IPS DF 4.7 (cell line): ENCODE measurements around the gene LGALS3BP.

Experiments
- DNase-seq: peaks from one replicate; pipeline ENCODE4 v3.0.0-alpha.2; 2013; ENCODE audit warnings: low spot score; ENCODE audit errors: extremely low read depth

Gene LGALS3BP

DNA sequence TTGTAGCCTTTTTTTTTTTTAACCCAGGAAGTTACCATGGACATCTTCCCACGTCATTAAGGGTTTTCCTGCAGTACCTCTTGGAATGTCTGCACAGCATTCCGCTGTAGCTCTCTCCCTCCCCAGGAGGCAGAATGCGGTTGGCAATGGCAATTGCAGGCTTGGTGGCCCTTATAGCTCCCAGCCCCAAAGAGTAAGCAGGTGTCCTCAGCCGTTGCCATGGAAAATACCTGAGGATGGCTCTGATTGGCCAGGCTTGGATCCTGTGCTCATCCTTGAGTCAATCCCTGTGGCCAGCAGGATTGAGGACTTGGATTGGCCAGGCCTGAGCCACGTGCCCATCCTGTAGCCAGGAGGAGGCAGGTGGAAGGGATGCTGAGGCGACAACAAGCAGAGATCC is 39.0 kb downstream of the LGALS3BP start:
- DNase-seq = no peak

DNA sequence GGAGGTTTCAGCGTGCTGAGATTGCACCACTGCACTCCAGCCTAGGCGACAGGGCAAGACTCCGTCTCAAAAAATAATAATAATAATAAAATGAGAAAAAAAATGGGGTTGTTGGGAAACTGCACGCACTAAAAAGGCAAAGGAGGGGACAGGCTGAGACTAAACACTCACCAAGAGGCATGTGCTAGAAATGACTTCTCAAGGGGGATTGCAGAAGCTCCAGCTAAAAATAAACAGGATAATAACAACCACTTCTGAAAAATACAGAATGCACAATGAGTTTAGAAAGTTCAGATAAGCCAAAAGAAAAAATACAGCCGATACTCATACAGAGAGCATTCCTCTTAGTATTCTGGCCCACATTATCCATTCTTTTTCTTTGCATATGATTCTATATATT is 39.5 kb downstream of the LGALS3BP start:
- DNase-seq = no peak

DNA sequence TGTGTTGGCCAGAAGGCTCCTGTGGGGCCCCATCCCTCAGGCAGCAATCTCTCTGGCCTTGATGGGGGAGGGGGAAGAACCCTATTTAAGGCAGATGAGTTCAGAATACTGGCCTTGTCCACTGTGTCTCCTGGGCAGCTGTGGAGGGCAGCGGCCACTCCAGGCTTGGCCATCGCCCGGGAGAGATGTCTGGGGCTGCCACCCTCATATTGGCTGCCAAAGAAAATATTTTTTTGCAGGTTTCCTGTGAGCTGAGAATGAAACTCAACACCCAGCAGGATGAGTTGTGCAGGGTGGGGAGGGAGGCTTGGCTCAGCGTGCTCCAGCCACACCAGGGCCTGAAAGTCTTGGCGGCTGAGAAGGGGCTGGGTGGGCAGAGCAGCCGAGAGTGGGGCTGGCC is 40.1 kb downstream of the LGALS3BP start:
- no peak for DNase-seq

DNA sequence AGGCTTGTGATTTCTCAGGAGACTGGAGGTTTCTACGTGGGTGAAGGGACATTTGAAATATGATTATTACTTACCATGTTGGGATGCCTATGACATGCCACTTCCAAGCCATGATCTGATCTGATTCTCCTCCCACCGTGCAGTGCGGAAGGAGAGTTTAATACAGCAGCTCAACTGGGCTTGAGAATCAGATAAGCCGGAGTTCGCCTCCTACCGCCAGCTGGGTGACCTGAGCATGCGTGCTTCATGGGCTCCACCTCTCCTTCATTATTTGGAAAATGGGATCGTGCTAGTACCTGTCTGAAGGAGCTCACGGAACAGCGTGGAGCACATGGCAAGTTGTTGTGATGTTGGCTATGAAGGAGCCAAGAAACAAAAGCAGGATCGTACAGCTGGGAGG is 42.2 kb downstream of the LGALS3BP start:
- DNase-seq = no peak

DNA sequence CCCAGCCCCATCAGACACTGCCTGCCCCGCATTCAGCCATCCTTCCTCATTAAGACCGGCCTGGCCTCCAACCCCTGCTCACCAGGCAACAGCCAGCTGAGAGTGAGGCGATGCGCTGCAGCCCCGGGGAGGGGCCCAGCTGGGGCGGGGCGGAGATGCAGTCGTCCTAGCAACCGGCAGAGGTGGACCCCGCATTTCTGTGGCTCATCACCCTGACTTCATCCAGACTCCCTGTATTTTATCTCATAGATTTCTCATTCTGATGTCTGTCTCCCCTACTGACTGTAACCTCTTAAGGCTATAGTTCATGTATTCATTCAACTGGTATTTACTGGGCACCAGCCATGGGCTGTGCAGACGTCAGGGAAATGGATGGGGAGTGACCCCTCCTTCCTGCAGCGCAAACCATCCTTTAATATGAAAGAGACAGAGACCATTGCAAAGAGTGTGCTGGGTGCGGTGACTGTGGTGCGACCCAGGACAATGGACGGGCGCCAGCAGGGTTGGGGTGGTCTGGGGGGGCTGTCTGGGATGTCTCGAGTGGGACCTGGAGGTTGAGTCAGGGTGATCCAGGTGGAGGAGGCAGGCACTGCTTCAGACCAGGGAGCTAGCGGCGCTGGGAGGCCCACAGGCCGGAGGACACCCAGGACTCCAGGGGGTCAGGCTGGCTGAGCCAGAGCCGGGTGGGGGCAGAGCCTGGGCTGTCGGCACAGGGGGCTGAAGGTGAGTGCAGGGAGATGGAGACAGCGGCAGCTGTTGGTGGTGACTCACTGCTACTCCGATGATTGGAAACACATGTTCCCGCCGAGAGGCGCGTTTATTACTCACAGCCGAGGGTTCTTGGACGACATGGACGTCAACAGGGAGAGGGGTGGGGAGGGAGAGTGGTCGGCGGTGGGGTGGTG is 44.1 kb downstream of the LGALS3BP start:
- DNase-seq = no peak

DNA sequence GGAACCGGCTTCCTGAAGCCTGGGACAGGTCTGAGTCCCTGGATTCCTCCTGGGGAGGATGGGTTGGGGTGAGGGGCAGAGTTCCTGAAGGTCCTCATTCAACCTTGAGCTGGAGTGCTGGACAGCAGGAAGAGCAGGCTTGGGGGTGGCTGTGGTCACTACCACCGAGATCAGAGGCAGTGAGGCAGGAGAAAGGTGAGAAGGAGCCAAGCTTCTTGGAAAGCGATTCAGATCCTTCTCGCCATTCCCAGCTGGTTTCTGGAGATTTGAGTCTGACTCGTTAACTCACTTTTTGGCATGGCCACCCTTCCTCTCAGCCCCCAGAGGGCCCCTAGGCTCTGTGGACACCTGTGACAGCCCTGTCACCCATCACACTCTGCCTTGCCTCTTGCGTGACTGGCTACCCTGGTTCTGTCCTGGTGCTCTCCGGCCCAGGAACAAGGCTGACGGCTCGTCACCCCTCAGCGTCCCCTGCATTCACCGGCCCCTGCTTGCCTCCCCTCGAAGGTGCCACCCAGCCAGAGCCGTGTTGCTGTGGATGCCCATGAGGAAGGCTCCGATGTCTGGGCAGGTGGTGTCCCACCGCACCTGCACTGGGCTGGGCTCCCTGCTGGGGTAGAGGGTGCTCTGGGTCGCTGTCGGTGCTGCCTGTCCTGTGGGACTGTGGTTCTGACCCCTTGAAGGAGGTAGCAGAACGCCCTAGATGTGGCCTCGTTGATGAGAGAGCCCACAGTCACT is 44.9 kb downstream of the LGALS3BP start:
- DNase-seq = no peak

GRCh38 chr17:78933959-78934568 is 45.7 kb downstream of the LGALS3BP start:
- no peak for DNase-seq

GRCh38 chr17:78933025-78933958 is 46.4 kb downstream of the LGALS3BP start:
- no peak for DNase-seq

DNA sequence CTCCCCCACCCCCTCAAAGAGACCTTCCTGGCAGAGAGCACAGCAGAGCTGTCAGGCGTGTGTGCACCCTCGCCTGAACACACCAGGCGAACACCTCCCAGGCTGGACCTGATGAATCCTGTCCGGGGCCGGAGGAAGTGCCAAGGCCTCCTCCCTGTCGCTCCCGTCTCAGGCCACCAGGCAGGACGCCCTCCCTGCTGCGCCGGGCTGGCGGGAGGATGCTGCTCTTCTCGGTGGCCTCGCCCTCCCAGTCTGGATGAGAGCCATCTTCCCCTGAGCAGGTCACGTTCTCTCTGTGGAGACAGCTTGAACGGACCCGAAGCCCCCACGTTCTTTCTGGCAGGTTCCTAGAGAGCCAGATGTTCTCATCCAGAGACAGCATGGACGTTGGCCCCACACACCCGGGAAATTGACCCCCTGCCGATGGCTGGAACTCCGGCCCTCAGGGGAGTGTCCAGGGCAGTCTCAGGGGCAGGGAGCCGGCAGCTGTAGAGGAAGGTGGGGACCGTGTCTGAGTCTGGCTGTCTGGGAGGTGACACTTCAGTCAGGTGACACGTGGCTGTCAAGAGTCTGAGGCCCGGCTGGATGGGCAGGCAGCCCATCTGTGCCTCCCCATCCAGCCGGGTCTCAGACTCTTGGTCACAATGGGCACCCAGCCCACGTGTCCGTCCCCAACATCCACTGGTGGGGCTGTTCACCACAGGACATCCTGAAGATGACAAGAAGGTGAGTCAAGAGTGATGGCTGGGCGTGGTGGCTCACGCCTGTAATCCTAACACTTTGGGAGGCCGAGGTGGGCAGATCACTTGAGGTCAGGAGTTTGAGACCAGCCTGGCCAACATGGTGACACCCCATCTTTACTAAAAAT is 49.6 kb downstream of the LGALS3BP start:
- DNase-seq = no peak

GRCh38 chr17:78925662-78926555 is 53.8 kb downstream of the LGALS3BP start:
- DNase-seq = no peak

DNA sequence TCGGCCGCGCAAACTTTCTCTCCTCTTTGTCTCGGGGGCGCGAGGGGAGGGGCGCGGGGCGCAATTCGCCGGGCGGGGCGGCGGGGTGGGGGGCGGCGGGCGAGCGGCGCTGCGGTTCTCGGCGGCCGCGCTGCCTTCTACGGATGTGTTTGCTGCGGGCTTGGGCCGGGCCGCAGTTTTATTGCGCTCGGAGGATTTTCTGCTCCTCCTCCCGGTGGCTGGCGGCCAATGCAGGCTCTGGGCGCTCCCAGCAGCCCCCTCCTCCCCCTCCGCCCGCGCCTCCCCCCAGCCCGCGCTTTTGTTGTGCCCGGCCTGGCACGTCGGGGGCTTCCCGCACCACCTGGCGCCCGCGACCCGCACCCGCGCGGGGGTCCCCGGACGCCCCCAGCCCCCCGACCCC is 54.5 kb downstream of the LGALS3BP start, which contains the start of gene TIMP2:
TSS of gene TIMP2 (minus strand) at position 154 of the 400 bp plus-strand sequence. CDS start 299 bp downstream, outside the sequence.
- no peak for DNase-seq

GRCh38 chr17:78924481-78925151 is 55.1 kb downstream of the LGALS3BP start:
- no peak for DNase-seq

GRCh38 chr17:78923660-78924453 is 55.9 kb downstream of the LGALS3BP start:
- no peak for DNase-seq

DNA sequence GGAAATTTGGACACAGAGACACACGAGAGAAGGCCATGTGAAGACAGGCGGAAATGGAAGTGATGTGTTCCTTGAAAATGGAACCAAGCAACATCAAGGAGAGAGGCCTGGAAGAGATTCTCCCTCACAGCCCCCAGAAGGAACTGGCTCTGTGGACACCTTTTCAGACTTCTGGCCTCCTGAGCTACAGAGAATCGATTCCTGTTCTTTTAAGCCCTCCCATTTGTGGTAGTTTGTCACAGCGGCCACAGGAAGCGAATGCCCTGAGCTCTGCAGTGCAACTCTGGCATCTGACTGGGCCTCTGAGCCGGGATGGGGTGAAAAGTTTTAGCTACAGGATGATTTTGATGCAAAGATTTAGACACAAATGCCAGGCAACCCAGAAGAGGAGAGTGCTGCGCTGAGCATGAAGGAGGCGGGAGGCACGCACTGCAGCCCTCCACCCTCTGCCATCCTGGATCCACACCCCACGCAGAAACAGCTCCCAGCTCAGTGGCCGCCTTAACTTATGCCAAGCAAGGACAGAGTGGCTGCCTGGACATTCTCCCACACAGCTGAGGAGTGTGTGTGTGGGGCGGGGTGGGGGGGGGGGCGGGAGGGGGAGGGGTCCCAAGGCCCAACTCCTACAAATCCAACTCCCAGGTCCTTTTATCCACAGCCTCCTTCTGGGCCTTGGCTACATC is 56.8 kb downstream of the LGALS3BP start:
- DNase-seq = no peak

DNA sequence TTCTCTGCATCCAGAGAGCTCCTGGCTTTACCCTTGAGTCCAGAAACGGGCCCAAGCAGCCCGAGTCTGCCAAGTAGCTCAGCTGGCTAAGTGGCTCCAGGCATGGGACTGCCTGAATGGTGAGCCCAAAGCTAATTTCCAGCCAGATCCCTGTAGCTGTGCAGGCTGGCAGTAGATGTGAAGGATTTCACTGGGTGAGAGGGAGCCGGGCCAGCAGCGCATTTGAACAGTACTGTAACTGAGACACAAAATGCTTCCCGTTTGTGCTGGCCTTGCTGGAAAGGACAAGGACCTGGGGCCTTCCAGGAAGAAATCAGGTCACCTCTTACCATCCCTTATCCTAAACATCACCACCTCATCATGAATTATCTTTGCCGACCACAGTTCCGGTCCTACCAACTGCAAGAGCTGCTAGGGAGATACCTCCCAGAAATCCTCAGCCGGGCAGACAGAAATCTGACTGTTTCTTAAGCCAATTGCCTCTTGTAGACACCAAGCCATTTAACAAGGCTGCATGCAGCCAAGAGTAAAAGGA is 58.2 kb downstream of the LGALS3BP start:
- no peak for DNase-seq
